Smooth muscle cell (in vitro differentiated cells): ENCODE measurements around the gene VPS4B. TPM values are rescaled to one million over a fixed set of nuclear protein-coding genes. Genes with fewer than 3 reads are reported as not detected.

Experiments used
- DNase-seq: peaks from one replicate; lab custom pipeline; 2025; ENCODE audit not compliant: unreplicated experiment; lab: John Stamatoyannopoulos, UW
- H2AFZ ChIP-seq: fragments of 200-600 bp; sonication (generic); 2 replicates; pipeline ENCODE4 v1.6.0; 2016; ENCODE audit warnings: antibody characterized with exemption, low read depth, mild to moderate bottlenecking
- H3F3A ChIP-seq: fragments of 200-600 bp; sonication (generic); 2 replicates; pipeline ENCODE4 v1.6.0; 2017; ENCODE audit warnings: antibody characterized with exemption, low read depth
- H3K27ac ChIP-seq: fragments of 200-600 bp; sonication (generic); 2 replicates; pipeline ENCODE4 v1.5.1; 2016; ENCODE audit warnings: low read depth, mild to moderate bottlenecking
- H3K27me3 ChIP-seq: fragments of 200-600 bp; sonication (generic); 2 replicates; pipeline ENCODE4 v1.6.1; 2016; ENCODE audit warnings: low read depth, mild to moderate bottlenecking
- H3K36me3 ChIP-seq: fragments of 200-600 bp; sonication (generic); 2 replicates; pipeline ENCODE4 v1.5.1; 2016; ENCODE audit warnings: low read depth
- H3K4me1 ChIP-seq: fragments of 200-600 bp; sonication (generic); 2 replicates; pipeline ENCODE4 v1.5.1; 2016; ENCODE audit warnings: low read depth
- H3K4me2 ChIP-seq: fragments of 200-600 bp; sonication (generic); 2 replicates; pipeline ENCODE4 v1.6.0; 2016; ENCODE audit warnings: mild to moderate bottlenecking
- H3K4me3 ChIP-seq: fragments of 200-600 bp; sonication (generic); 2 replicates; pipeline ENCODE4 v1.5.1; 2016; ENCODE audit warnings: mild to moderate bottlenecking
- H3K79me2 ChIP-seq: fragments of 200-600 bp; sonication (generic); 2 replicates; pipeline ENCODE4 v1.6.0; 2016; ENCODE audit warnings: low read depth, mild to moderate bottlenecking
- H3K9ac ChIP-seq: fragments of 200-600 bp; sonication (generic); 2 replicates; pipeline ENCODE4 v1.6.0; 2016; ENCODE audit warnings: low read depth
- H3K9me3 ChIP-seq: fragments of 200-600 bp; sonication (generic); replicated peaks from 2 replicates; pipeline ENCODE4 v1.5.1; 2016; ENCODE audit warnings: low read depth
- H4K20me1 ChIP-seq: fragments of 200-600 bp; sonication (generic); 2 replicates; pipeline ENCODE4 v1.6.0; 2016; ENCODE audit warnings: low read depth
- WGBS: methylation state at CpG from one replicate; pipeline ENCODE4 v1.1.7; 2016; ENCODE audit warnings: low lambda C conversion rate; 5-methylcytosine and 5-hydroxymethylcytosine counted together
- polyA plus RNA-seq: library from polyadenylated mRNA; unstranded; fragments of >200 nt; fragmentation: Nextera tagmentation; extraction: Ambion mirVana; gene quantifications from 2 replicates; pipeline ENCODE4 v1.2.1, GENCODE V29; 2016
- total RNA-seq: library from RNA; depleted of rRNA; stranded (reverse); fragments of >200 nt; gene quantifications from 2 replicates; pipeline ENCODE4 v1.2.3, GENCODE V29; 2014
- TF ChIP-seq, protein P1 (sequence below): fragments of 200-600 bp; sonication (generic); IDR thresholded peaks from 2 replicates; pipeline ENCODE4 v1.5.1; 2017; ENCODE audit warnings: borderline replicate concordance, mild to moderate bottlenecking, antibody characterized with exemption; ENCODE audit not compliant: insufficient read depth, poor library complexity, severe bottlenecking

The VPS4B gene
- total and polyA plus RNA-seq, 2 experiments from 2014 or later = 21.3 to 37.4 TPM

DNA sequence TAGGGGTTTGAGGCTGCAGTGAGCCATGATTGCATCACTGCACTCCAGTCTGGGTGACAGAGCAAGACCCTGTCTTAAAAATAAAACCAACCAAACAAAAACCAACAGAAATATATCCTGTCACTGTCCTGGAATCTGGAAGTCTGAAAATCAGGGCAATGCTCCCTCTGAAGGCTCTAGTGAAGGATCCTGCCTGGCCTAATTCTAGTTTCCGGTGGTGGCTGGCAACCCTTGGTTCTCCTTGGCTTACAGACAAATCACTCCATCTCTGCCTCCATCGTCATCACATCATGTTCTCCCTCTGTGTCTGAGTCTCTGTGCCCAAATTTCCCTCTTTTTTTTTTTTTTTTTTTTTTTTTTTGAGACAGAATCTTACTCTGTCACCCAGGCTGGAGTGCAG, 15.9 kb upstream of the VPS4B start:
- H3K79me2 ChIP-seq = no peaks in the 10 kb centered on the region
- no peak for DNase-seq
- H3K9me3 ChIP-seq = no peaks in the 10 kb centered on the region
- 93% methylated on average over 2 of the region's 2 CpGs for WGBS
- no peaks in the 10 kb centered on the region for H3K36me3 ChIP-seq
- no peak overlapping the region for H3K9ac ChIP-seq
- H3K27me3 ChIP-seq = peaks cover 10% of the 10 kb centered on the region
- no peaks in the 10 kb centered on the region for H3F3A ChIP-seq
- H4K20me1 ChIP-seq = no peaks in the 10 kb centered on the region
- peak overlapping the region; percentile 8 for H2AFZ ChIP-seq
- H3K4me1 ChIP-seq = no peaks in the 10 kb centered on the region
- H3K27ac ChIP-seq = no peak overlapping the region
- H3K4me2 ChIP-seq = no peak overlapping the region
- H3K4me3 ChIP-seq = no peak overlapping the region
- TF ChIP-seq, protein P1, sequence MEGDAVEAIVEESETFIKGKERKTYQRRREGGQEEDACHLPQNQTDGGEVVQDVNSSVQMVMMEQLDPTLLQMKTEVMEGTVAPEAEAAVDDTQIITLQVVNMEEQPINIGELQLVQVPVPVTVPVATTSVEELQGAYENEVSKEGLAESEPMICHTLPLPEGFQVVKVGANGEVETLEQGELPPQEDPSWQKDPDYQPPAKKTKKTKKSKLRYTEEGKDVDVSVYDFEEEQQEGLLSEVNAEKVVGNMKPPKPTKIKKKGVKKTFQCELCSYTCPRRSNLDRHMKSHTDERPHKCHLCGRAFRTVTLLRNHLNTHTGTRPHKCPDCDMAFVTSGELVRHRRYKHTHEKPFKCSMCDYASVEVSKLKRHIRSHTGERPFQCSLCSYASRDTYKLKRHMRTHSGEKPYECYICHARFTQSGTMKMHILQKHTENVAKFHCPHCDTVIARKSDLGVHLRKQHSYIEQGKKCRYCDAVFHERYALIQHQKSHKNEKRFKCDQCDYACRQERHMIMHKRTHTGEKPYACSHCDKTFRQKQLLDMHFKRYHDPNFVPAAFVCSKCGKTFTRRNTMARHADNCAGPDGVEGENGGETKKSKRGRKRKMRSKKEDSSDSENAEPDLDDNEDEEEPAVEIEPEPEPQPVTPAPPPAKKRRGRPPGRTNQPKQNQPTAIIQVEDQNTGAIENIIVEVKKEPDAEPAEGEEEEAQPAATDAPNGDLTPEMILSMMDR = no peak

DNA sequence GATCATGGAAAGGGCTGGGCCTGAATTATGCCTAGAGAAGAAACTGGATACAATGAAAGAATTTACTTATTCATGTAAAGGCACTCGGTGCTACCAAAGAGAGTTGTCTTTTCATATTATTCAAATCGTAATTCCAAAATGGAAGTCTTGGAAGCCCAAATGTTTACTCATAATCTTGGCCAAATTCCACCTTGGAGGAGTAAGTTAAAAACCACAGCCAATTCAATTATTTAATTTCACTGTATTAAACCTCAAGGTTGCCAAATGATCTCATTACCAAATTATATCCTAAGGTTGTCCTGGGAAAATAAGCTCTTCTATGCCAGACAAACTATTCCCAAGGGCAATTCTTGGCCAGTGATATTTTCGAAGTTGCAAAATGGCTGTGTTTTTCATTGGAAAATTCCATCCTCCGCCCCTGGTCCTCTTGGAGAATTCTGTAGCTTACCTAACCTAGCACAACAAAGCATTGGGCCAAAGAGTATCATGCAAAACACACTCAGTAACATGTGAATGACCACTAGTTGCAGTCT, 11.1 kb upstream of the VPS4B start:
- no peak overlapping the region for H3K4me2 ChIP-seq
- no peaks in the 10 kb centered on the region for H3K4me1 ChIP-seq
- H3K79me2 ChIP-seq = no peaks in the 10 kb centered on the region
- TF ChIP-seq, protein P1 = no peak
- no peaks in the 10 kb centered on the region for H3K9me3 ChIP-seq
- H3K27me3 ChIP-seq = peaks cover 10% of the 10 kb centered on the region
- no peak overlapping the region for H3K9ac ChIP-seq
- H3K27ac ChIP-seq = no peak overlapping the region
- H4K20me1 ChIP-seq = no peaks in the 10 kb centered on the region
- no peaks in the 10 kb centered on the region for H3F3A ChIP-seq
- H2AFZ ChIP-seq = no peak overlapping the region
- no peaks in the 10 kb centered on the region for H3K36me3 ChIP-seq
- WGBS = 80% methylated on average over 4 of the region's 4 CpGs
- DNase-seq = no peak
- H3K4me3 ChIP-seq = no peak overlapping the region

DNA sequence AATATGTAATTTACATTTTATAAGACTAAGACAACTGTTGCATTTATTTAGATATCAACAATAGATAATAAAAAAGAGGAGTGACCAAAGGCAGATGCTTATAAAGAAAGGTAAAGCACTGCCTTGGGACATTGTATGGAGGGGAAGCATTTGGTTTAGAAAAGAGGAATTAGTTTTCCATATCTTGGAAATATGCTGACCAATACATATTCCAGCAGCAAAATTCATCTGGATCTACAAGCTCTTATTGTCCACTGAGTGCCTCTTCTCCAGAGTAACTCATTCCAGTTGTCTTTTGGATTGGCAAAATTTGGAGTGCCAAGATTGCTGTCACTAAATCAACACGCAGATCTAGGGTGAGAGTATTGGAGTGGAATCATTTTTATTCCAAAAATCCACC, 8.9 kb upstream of the VPS4B start:
- Histone ChIP-seq H4K20me1 (no peaks in the 10 kb centered on the region), H3K4me1 (no peaks in the 10 kb centered on the region), H3K4me2 (no peak overlapping the region), H3K79me2 (no peaks in the 10 kb centered on the region), H2AFZ (no peak overlapping the region), H3K27ac (no peak overlapping the region), H3K9ac (no peak overlapping the region), H3F3A (no peaks in the 10 kb centered on the region), H3K4me3 (no peak overlapping the region), H3K36me3 (no peaks in the 10 kb centered on the region), H3K9me3 (no peaks in the 10 kb centered on the region), H3K27me3 (peaks cover 10% of the 10 kb centered on the region)
- TF ChIP-seq, protein P1 = no peak
- DNase-seq = no peak
- WGBS = 86% methylated on average over 1 of the region's 1 CpG

DNA sequence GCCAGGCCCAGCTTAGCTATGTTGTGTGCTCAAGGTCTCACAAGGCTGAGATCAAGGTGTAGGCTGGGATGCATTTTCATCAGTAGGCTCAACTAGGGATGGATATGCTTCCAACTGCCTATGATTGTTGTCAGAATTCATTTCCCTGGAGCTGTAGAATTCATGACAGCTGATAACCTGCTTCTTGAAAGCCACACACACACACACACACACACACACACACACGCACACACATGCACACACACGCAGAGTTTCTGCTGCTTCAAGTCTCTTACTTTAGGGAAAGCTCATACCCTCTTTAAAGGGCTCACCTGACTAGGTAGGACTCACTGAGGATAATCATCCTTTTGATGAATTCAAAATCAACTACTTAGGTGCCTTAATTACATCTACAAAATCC, 8.2 kb upstream of the VPS4B start:
- Histone ChIP-seq H3K9me3 (no peaks in the 10 kb centered on the region), H3K4me3 (no peak overlapping the region), H4K20me1 (no peaks in the 10 kb centered on the region), H2AFZ (no peak overlapping the region), H3K27me3 (peaks cover 10% of the 10 kb centered on the region), H3F3A (no peaks in the 10 kb centered on the region), H3K36me3 (no peaks in the 10 kb centered on the region), H3K27ac (no peak overlapping the region), H3K4me2 (no peak overlapping the region), H3K4me1 (no peaks in the 10 kb centered on the region), H3K9ac (no peak overlapping the region), H3K79me2 (no peaks in the 10 kb centered on the region)
- TF ChIP-seq, protein P1 = no peak
- WGBS = 90% methylated on average over 2 of the region's 2 CpGs
- DNase-seq = no peak
